NCI-H2107 (cell line): Measurements from ENCODE around the gene CDYL2.
"Not testable (repeated sequence)": the region's sequence is repeated elsewhere in the genome, so short reads cannot be mapped to it uniquely, and the experiment has no call there.

Experiments used
- DNase-seq: peaks from one replicate; lab custom pipeline; 2025; lab: John Stamatoyannopoulos, UW

The CDYL2 gene

DNA sequence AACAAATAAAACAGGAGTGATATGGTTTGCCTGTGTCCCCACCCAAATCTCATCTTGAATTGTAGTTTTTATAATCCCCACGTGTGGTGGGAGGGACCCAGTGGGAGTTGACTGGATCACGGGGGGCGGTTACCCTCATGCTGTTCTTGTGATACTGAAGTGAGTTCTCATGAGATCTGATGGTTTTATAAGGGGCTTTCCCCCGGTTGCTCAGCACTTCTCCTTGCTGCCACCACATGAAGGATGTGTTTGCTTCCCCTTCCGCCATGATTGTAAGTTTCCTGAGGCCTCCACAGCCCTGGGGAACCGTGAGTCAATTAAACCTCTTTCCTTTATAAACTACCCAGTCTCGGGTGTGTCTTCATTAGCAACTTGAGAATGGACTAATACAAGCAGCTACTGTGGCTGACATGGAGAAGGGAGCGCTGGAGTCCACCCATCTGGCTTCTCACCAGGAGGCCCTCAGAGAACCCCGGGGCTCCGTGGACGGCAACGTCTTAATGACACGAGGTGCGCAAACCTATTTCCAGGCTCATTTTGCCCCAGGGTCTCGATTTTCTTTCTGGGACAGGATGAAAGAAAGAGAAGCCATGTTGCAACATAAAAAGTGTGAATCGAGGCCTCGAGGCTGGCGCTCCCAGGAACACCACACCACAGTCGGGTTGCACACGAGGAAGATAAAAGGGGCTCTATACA is 134.1 kb downstream of the CDYL2 start:
- no peak for DNase-seq

GRCh38 chr16:80669673-80670072 is 134.7 kb downstream of the CDYL2 start:
- no peak for DNase-seq

DNA sequence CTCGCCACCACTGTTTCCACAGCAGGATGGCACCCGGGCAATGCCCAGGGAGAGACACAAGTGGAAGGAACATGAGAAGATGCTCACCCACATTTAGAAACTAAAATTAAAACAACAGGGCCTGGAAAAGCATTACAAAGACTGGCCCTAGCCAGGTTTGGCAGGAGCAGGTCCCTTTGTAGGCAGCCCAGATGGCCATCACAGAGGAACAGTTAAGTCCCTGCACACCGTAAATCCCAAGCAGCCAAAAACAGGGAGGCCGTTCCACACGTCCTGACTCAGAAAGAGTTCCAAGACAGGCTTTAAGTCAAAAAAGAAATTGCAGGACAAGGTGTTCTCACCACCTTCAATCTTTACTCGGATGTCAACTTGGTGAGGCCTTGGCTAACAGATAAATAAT is 136.5 kb downstream of the CDYL2 start:
- DNase-seq, result no peak

DNA sequence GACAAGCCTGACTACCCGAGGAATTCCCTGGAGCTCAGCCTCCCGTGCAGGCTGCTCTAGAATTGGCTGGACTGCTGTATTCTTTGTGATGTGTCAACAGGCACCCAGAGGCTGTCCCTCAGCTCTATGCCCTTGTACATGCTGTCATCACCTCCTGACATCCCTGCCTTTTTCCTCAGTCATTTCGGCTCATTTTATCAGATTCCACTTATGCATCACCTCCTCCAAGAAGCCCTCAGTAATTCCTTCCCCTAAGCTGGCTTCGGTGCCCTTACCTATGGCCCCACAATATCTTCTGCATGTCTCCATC is 137.2 kb downstream of the CDYL2 start:
- DNase-seq, result no peak

- DNase-seq, result no peak
Observed at GRCh38 chr16:80666378-80667250, 137.8 kb downstream of the CDYL2 start.

DNA sequence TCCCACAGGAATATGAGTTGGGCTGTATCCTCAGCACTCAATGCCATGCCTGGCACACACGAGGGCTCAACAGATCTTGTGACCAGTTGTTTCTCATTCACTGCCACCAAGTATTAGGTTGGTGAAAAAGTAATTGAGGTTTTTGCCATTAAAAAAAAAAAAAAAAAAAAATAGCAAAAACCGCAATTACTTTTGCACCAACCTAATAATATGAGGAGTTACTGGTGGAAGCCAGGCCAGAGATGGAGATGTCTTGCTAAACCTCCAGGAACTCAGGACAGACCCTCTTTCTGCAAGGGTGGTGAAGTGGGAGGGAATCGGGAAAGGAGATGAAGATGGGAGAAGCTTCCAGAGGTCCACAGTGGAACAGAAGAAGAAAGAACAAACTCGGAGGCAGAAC is 139.0 kb downstream of the CDYL2 start:
- no peak for DNase-seq

- no peak for DNase-seq
Observed at GRCh38 chr16:80664786-80665185, 139.6 kb downstream of the CDYL2 start.

DNA sequence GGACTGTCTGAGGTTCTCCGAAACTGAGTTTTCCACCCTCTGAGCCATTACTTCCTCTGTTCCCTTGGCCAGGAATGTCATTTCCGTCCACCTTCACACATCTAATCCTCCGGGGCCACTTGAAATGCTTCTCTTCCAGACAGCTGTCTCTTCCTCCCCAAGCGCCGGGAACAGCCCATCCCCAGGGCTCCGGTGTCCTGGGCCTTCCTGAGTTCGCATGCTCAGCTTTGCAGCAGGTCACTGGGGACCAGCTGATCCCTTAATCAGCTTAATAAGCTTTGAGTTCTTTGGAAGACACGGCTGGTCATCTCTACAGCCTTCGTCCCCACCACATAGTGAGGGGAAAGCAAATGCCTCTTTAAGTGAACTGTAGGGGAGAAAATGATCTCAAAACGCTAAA is 140.2 kb downstream of the CDYL2 start:
- no peak for DNase-seq

DNA sequence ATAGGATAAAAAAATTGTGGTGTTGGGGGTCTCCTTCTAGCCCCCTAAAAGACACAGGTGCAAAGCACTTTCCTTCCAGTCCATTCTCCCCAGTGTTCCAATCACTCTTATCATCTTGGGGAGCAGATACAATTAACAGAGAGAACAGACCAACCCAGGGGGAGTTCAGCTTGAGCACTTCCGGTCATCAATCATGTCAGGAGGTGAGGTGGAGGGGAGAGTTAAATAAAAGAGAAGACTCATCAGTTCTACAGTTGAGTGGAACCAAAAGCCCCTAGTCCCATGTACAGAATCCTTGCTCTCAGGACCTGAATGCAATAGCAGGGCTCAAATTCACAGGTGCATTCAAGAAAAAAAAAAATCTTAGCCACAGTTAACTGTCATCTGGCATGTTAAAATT is 141.3 kb downstream of the CDYL2 start:
- DNase-seq, result no peak

GRCh38 chr16:80659865-80660264 is 144.5 kb downstream of the CDYL2 start:
- no peak for DNase-seq

- no peak for DNase-seq
Observed at GRCh38 chr16:80656711-80657150, 147.7 kb downstream of the CDYL2 start.

GRCh38 chr16:80656161-80656560 is 148.2 kb downstream of the CDYL2 start:
- DNase-seq, result no peak

DNA sequence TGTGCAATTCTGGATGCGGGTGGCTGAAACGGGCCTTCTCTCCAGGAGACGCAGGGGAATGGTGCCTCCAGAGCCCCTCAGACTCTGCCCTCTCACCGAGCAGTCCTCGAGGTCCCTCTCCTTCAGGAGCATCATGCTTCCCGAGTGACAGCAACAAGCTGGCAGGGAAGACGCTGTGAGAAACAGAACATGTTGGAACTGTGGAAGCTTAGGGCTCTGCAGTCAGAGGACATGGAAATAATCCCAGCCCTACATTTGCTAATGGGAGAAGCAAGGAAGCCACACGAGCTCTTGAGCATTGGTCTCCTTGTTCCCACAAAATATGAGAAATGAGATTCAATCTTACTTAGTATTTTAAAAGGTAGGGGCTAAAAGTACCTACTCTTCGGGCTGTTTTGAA is 148.6 kb downstream of the CDYL2 start:
- no peak for DNase-seq

DNA sequence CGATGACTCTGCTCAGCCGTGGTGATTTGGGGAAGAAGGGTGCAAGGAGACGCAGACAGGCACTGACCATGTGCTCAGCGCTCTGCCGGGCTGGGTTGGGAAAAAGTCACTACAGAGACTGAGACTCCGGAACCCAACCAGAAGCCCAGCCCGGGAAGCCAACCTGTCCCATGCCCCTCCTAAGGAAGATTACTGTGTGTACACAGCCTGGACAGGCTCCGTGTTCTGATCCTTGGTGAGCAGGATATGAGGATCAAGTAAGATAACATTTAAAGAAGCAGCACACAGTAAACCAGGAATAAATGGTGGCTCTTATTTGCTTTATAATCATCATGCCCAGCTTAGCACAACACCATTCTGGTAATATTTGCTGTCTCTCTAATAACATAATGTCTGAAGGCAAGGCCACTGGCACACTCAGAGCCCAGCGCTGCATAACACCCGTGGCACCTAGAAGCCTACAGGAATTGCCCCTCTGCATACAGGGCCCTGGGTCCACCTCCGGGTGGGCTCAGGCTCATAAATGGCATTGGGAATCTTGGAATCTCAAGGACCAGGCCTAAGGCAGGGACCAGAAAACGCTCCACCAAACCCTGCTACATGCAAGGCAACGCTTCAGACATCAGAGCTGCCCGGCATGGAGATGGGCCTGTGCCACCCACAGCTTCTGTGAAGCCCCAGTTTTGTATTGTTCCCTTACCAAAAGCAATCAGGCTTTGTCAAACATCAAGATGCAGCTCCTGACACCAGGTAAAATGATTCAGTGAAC is 150.1 kb downstream of the CDYL2 start:
- DNase-seq, result no peak

- no peak for DNase-seq
Observed at GRCh38 chr16:80652441-80652840, 152.0 kb downstream of the CDYL2 start.

- not testable (repeated sequence) for DNase-seq
Observed at GRCh38 chr16:80650281-80650680, 154.1 kb downstream of the CDYL2 start.

GRCh38 chr16:80640316-80640715 is 164.1 kb downstream of the CDYL2 start:
- no peak for DNase-seq

- no peak for DNase-seq
Observed at GRCh38 chr16:80639636-80640035, 164.8 kb downstream of the CDYL2 start.

DNA sequence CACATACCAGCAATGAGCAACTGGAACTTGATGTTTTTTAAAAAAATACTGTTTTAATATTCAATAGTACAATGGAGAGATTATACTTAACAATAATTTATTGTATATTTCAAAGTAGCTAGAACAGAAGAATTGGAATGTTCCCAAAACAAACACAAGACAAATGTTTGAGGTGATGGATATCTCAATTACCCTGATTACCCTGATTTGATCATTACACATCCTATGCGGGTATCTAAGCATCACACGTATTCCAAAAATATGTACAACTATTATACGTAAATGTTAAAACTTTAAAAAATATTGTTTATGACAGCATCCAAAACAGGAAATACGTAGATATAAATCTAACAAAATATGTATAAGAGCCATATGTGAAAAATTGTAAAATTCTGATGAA is 166.8 kb downstream of the CDYL2 start:
- no peak for DNase-seq

GRCh38 chr16:80631581-80631980 is 172.8 kb downstream of the CDYL2 start:
- no peak for DNase-seq

DNA sequence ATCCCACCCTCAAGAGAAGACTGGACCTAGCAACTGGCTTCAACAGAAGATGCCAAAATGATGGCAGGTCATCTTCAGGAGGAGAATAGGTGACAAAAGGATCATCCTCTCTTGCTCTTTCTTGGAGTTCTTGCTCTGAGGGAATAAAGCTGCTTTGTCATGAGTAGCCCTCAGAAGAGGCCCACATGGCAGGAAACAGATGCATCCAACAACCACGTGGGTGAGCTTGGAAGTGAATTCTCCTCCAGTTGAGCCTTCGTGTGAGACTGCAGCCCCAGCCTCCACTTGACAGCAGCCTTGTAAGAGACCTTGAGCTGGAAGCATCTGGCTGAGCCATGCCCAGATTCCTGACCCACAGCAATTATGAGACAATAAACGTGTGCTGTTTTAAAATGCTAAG is 176.1 kb downstream of the CDYL2 start:
- no peak for DNase-seq

DNA sequence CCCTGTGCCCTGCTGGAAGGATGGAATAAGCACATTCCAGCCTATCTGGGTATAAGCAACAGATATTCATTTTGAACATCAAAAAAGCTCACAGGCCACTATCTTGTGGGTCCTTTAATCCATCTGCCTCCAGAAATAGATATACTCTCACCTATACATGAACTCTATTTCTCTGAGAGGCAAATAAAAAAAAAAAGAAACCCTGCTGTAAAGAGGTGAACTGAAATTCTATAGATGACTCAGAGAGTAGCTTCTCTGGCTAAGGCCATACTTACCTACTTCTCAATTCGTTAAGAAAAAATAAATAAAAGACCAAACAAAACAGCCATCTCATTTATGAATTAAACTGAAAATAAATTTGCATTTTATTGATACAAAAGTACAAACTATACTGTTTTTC is 177.3 kb downstream of the CDYL2 start:
- DNase-seq, result no peak

GRCh38 chr16:80623376-80623775 is 181.0 kb downstream of the CDYL2 start:
- no peak for DNase-seq
